Muscle of arm (tissue), 12 donors: Measurements from ENCODE around the gene LTBR. TPM values are rescaled to one million over a fixed set of nuclear protein-coding genes. Genes with fewer than 3 reads are reported as not detected.
"Not testable (repeated sequence)": the region's sequence is repeated elsewhere in the genome, so short reads cannot be mapped to it uniquely, and the experiment has no call there.

Experiments used
- DNase-seq: peaks from one replicate; pipeline ENCODE4 v3.0.0-alpha.2; 2013
- polyA plus RNA-seq, 12 donors: library from polyadenylated mRNA; unstranded; fragments of 120-200 nt; gene quantifications; one replicate each; pipeline ENCODE4 v1.2.1, GENCODE V29; 2013; ENCODE audit not compliant: insufficient read length in 12 of 12

LTBR gene
- polyA plus RNA-seq, 12 donors, result 25.8 to 65.1 (median 37.9) TPM; not detected in 1

- DNase-seq, result peak; percentile 89
Measured at GRCh38 chr12:6423267-6424007, 39.5 kb downstream of the LTBR start.

- DNase-seq, result no peak
Measured at GRCh38 chr12:6424008-6424347, 40.0 kb downstream of the LTBR start.

GRCh38 chr12:6424866-6425265 is 40.9 kb downstream of the LTBR start:
- no peak for DNase-seq

- no peak for DNase-seq
Measured at GRCh38 chr12:6425590-6426531, 41.9 kb downstream of the LTBR start.

GRCh38 chr12:6426882-6427671 is 43.1 kb downstream of the LTBR start:
- DNase-seq, result no peak

- not testable (repeated sequence) for DNase-seq
Measured at GRCh38 chr12:6427796-6428195, 43.8 kb downstream of the LTBR start.

- DNase-seq, result no peak
Measured at GRCh38 chr12:6428326-6428725, 44.4 kb downstream of the LTBR start.

GRCh38 chr12:6430124-6430989 is 46.4 kb downstream of the LTBR start:
- peak; percentile 45 for DNase-seq

GRCh38 chr12:6432991-6433390 is 49.0 kb downstream of the LTBR start:
- no peak for DNase-seq

- DNase-seq, result no peak
Measured at GRCh38 chr12:6434205-6435140, 50.5 kb downstream of the LTBR start.

- no peak for DNase-seq
Measured at GRCh38 chr12:6435961-6436715, 52.2 kb downstream of the LTBR start.

GRCh38 chr12:6437586-6437985 is 53.6 kb downstream of the LTBR start:
- DNase-seq, result no peak

GRCh38 chr12:6438345-6438744 is 54.4 kb downstream of the LTBR start:
- DNase-seq, result no peak

- no peak for DNase-seq
Measured at GRCh38 chr12:6440391-6440790, 56.4 kb downstream of the LTBR start.

Other genes starting within 250 kb of the LTBR start
- 100 to 1,000 TPM in 3 of 12 donors, 10 to 100 TPM in 8, not detected in 1; 52.2 to 191 (median 59.8) TPM for gene CD9, start 183.8 kb upstream of the LTBR start, polyA plus RNA-seq
- 1 to 10 TPM in 6 of 12 donors, under 1 TPM in 4, not detected in 2; 0.36 to 5.3 (median 1.1) TPM for gene PLEKHG6, start 73.5 kb upstream of the LTBR start, polyA plus RNA-seq
- 100 to 1,000 TPM in 1 of 12 donors, 10 to 100 TPM in 10, not detected in 1; 58.7 to 132 (median 70.6) TPM for gene TNFRSF1A, start 42.1 kb upstream of the LTBR start, polyA plus RNA-seq
- gene SCNN1A, start 8.6 kb upstream of the LTBR start, polyA plus RNA-seq, result 1 to 10 TPM in 2 of 12 donors, under 1 TPM in 6, not detected in 4; 0.23 to 9.9 (median 0.51) TPM
- 1 to 10 TPM in 4 of 12 donors, under 1 TPM in 5, not detected in 3; 0.54 to 3.3 (median 0.96) TPM for gene CD27, start 60.8 kb downstream of the LTBR start, polyA plus RNA-seq
- gene TAPBPL, start 67.9 kb downstream of the LTBR start, polyA plus RNA-seq, result 10 to 100 TPM in 2 of 12 donors, 1 to 10 TPM in 8, not detected in 2; 5.0 to 15.8 (median 8.7) TPM
- 10 to 100 TPM in 6 of 12 donors, 1 to 10 TPM in 5, not detected in 1; 6.9 to 25.7 (median 11.9) TPM for gene VAMP1, start 86.5 kb downstream of the LTBR start, polyA plus RNA-seq
- 100 to 1,000 TPM in 11 of 12 donors, not detected in 1; 104 to 178 (median 131) TPM for gene MRPL51, start 109.1 kb downstream of the LTBR start, polyA plus RNA-seq
- gene NCAPD2, start 109.9 kb downstream of the LTBR start, polyA plus RNA-seq, result 10 to 100 TPM in 11 of 12 donors, not detected in 1; 28.7 to 53.7 (median 41.5) TPM
- gene GAPDH, start 150.4 kb downstream of the LTBR start, polyA plus RNA-seq, result 1,000 to 10,000 TPM in 11 of 12 donors, 100 to 1,000 TPM in 1; 984 to 5,913 (median 3,885) TPM
- gene IFFO1, start 171.9 kb downstream of the LTBR start, polyA plus RNA-seq, result 10 to 100 TPM in 11 of 12 donors, not detected in 1; 20.7 to 43.6 (median 28.0) TPM
- gene NOP2, start 184.1 kb downstream of the LTBR start, polyA plus RNA-seq, result 10 to 100 TPM in 11 of 12 donors, not detected in 1; 14.9 to 44.6 (median 21.7) TPM
- 100 to 1,000 TPM; 131 to 406 (median 159) TPM for gene CHD4, start 223.2 kb downstream of the LTBR start, polyA plus RNA-seq